Measurements from ENCODE around the gene EDARADD. TPM values are rescaled to one million over a fixed set of nuclear protein-coding genes. Genes with fewer than 3 reads are reported as not detected.

Gene EDARADD
- total RNA-seq, 1 experiment from 2014 or later = 0.30 TPM

GRCh38 chr1:236363237-236363636 lies 30.8 kb upstream of the EDARADD start:
- Histone ChIP-seq H3K79me2 (ENCODE audit: insufficient read depth, low read length) (no peaks in the 10 kb centered on the region), H2AFZ (ENCODE audit: low read depth, low read length, poor library complexity, severe bottlenecking) (no peak overlapping the region), H3K9me2 (ENCODE audit: insufficient read depth) (no peaks in the 10 kb centered on the region), H3K27ac (ENCODE audit: low read depth, low read length) (no peak overlapping the region), H4K20me1 (ENCODE audit: insufficient read depth) (no peaks in the 10 kb centered on the region), H3K9me3 (ENCODE audit: control insufficient read depth in 1 of 2, insufficient read depth in 1 of 2, low read depth in 1 of 2, low read length in 2 of 2) (no peaks in the 10 kb centered on the region), H3K36me3 (ENCODE audit: control insufficient read depth in 1 of 2, insufficient read depth in 2 of 2, low read length in 2 of 2) (no peaks in the 10 kb centered on the region), H3K9ac (ENCODE audit: low read length) (no peak overlapping the region), H3K4me3 (replicated peaks in 1 of 2; ENCODE audit: low read depth in 1 of 2, low read length in 2 of 2) (no peak overlapping the region), H3K27me3 (ENCODE audit: insufficient read depth, low read length) (no peaks in the 10 kb centered on the region), H3K4me1 (ENCODE audit: control insufficient read depth in 1 of 2, insufficient read depth in 2 of 2, low read length in 2 of 2) (no peaks in the 10 kb centered on the region), H3K4me2 (ENCODE audit: low read length) (no peak overlapping the region)
- ChIA-PET RAD21 (ENCODE audit: low non-redundant PET in 1 of 2, low total read pairs in 2 of 2, uncharacterized antibody in 2 of 2, unreplicated experiment in 2 of 2) (no interaction called here), POLR2A (no interaction called here), CTCF (no interaction called here)
- ATAC-seq (no peak), DNase-seq (ENCODE audit: low read depth, low spot score) (no peak)
- BruUV-seq (replicated peaks) = no TSS peak
- intact Hi-C loops (cut with micrococcal nuclease) = no loop called here
- no peak for TF ChIP-seq ZBTB33 (IDR thresholded peaks at IDR 0.05; ENCODE audit: extremely low read depth, insufficient replicate concordance, low read length)
- TF ChIP-seq SP1 (IDR thresholded peaks at IDR 0.05; ENCODE audit: low read depth) = no peak
- TF ChIP-seq JUND (IDR thresholded peaks at IDR 0.05) = no peak

DNA sequence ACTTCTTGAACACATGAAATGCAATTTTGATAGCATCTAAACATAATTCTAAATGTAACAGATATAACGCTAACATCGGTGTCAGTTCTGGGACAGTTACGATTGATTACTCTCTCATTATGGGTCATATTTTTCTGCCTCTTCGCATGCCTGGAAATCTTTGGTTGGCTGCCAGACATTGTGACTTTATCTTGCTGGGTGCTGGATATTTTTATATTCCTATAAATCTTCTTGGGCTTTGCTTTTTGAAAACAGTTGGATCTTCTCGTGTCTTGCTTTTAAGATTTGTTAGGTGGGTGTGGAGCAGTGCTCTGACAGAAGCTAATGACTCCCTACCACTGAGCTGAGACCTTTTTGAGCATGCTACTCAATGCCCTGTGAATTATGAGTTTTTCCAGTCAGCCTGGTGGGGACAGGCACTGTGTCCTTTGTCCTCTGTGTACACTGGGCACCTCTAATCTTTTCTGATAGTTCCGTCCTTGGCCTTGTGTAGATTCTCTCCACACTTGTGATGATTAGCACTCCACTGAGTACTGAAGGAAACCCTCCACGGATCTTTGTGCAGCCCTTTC lies 28.0 kb upstream of the EDARADD start:
- no peak overlapping the region for H3K9ac ChIP-seq (ENCODE audit: low read length)
- BruUV-seq (replicated peaks) = no TSS peak
- ATAC-seq = no peak
- no peak for DNase-seq (ENCODE audit: low read depth, low spot score)
- no peaks in the 10 kb centered on the region for H3K9me3 ChIP-seq (ENCODE audit: control insufficient read depth in 1 of 2, insufficient read depth in 1 of 2, low read depth in 1 of 2, low read length in 2 of 2)
- H4K20me1 ChIP-seq (ENCODE audit: insufficient read depth) = no peaks in the 10 kb centered on the region
- no peaks in the 10 kb centered on the region for H3K27me3 ChIP-seq (ENCODE audit: insufficient read depth, low read length)
- H3K9me2 ChIP-seq (ENCODE audit: insufficient read depth) = 0 out of 2 replicates have a peak, but pooled peaks cover 3% of the 10 kb centered on the region
- intact Hi-C loops (cut with micrococcal nuclease) = no loop called here
- H2AFZ ChIP-seq (ENCODE audit: low read depth, low read length, poor library complexity, severe bottlenecking) = no peak overlapping the region
- ChIA-PET RAD21 (ENCODE audit: low non-redundant PET in 1 of 2, low total read pairs in 2 of 2, uncharacterized antibody in 2 of 2, unreplicated experiment in 2 of 2) (no interaction called here), POLR2A (no interaction called here), CTCF (no interaction called here)
- H3K4me1 ChIP-seq (ENCODE audit: control insufficient read depth in 1 of 2, insufficient read depth in 2 of 2, low read length in 2 of 2) = no peaks in the 10 kb centered on the region
- H3K27ac ChIP-seq (ENCODE audit: low read depth, low read length) = no peak overlapping the region
- no peak overlapping the region for H3K4me3 ChIP-seq (replicated peaks in 1 of 2; ENCODE audit: low read depth in 1 of 2, low read length in 2 of 2)
- no peaks in the 10 kb centered on the region for H3K79me2 ChIP-seq (ENCODE audit: insufficient read depth, low read length)
- no peaks in the 10 kb centered on the region for H3K36me3 ChIP-seq (ENCODE audit: control insufficient read depth in 1 of 2, insufficient read depth in 2 of 2, low read length in 2 of 2)
- no peak overlapping the region for H3K4me2 ChIP-seq (ENCODE audit: low read length)
- TF ChIP-seq ZBTB33 (IDR thresholded peaks at IDR 0.05; ENCODE audit: extremely low read depth, insufficient replicate concordance, low read length) = no peak
- no peak for TF ChIP-seq EZH2 (IDR thresholded peaks at IDR 0.05)
- no peak for TF ChIP-seq SIN3A (IDR thresholded peaks at IDR 0.05; ENCODE audit: low read depth)
- TF ChIP-seq ZFX (IDR thresholded peaks at IDR 0.05) = no peak
- TF ChIP-seq, protein P1, sequence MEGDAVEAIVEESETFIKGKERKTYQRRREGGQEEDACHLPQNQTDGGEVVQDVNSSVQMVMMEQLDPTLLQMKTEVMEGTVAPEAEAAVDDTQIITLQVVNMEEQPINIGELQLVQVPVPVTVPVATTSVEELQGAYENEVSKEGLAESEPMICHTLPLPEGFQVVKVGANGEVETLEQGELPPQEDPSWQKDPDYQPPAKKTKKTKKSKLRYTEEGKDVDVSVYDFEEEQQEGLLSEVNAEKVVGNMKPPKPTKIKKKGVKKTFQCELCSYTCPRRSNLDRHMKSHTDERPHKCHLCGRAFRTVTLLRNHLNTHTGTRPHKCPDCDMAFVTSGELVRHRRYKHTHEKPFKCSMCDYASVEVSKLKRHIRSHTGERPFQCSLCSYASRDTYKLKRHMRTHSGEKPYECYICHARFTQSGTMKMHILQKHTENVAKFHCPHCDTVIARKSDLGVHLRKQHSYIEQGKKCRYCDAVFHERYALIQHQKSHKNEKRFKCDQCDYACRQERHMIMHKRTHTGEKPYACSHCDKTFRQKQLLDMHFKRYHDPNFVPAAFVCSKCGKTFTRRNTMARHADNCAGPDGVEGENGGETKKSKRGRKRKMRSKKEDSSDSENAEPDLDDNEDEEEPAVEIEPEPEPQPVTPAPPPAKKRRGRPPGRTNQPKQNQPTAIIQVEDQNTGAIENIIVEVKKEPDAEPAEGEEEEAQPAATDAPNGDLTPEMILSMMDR (IDR thresholded peaks at IDR 0.05 in 2 of 3, conservative IDR thresholded peaks at IDR 0.05 in 1 of 3; ENCODE audit: borderline replicate concordance in 1 of 3, insufficient read depth in 1 of 3, low read depth in 2 of 3, low read length in 2 of 3) = no peak
- TF ChIP-seq ELF1 (IDR thresholded peaks at IDR 0.05; ENCODE audit: borderline replicate concordance, low read depth) = no peak
- TF ChIP-seq YY1 (IDR thresholded peaks at IDR 0.05; ENCODE audit: extremely low read depth, insufficient replicate concordance, low read depth, low read length) = no peak

Measured in HCT116 (cell line).